ENCODE data around the gene ATP8A1. TPM values are rescaled to one million over a fixed set of nuclear protein-coding genes. Genes with fewer than 3 reads are reported as not detected.

The ATP8A1 gene
- total RNA-seq, 4 donors from 2014 or later: 21.3 to 34.7 (median 25.9) TPM

- H3K4me3 ChIP-seq: no peak overlapping the region
- H3K27me3 ChIP-seq: no peaks in the 10 kb centered on the region
- intact Hi-C loops (cut with DNase I; ENCODE audit: low total_unique reads): no loop called here
- H3K9me3 ChIP-seq: no peaks in the 10 kb centered on the region
- no peaks in the 10 kb centered on the region for H3K4me1 ChIP-seq
- H3K27ac ChIP-seq: no peak overlapping the region
- DNase-seq: no peak
- no peak for TF ChIP-seq CTCF (IDR thresholded peaks at IDR 0.05)
- no peaks in the 10 kb centered on the region for H3K36me3 ChIP-seq
Observed at GRCh38 chr4:42594888-42595287, 62.0 kb downstream of the ATP8A1 start.

GRCh38 chr4:42588909-42589308 lies 68.0 kb downstream of the ATP8A1 start:
- intact Hi-C loops (cut with DNase I; ENCODE audit: low total_unique reads): no loop called here
- no peaks in the 10 kb centered on the region for H3K36me3 ChIP-seq
- H3K9me3 ChIP-seq: no peaks in the 10 kb centered on the region
- H3K27me3 ChIP-seq: no peaks in the 10 kb centered on the region
- DNase-seq: no peak
- no peak overlapping the region for H3K27ac ChIP-seq
- H3K4me3 ChIP-seq: no peak overlapping the region
- no peaks in the 10 kb centered on the region for H3K4me1 ChIP-seq
- TF ChIP-seq POLR2A (IDR thresholded peaks at IDR 0.05): no peak
- no peak for TF ChIP-seq CTCF (IDR thresholded peaks at IDR 0.05)

- Histone ChIP-seq H3K4me1 (no peaks in the 10 kb centered on the region), H3K36me3 (no peaks in the 10 kb centered on the region), H3K27ac (no peak overlapping the region), H3K4me3 (no peak overlapping the region), H3K27me3 (no peaks in the 10 kb centered on the region), H3K9me3 (no peaks in the 10 kb centered on the region)
- no peak for TF ChIP-seq POLR2A (IDR thresholded peaks at IDR 0.05)
- no peak for TF ChIP-seq CTCF (IDR thresholded peaks at IDR 0.05)
- DNase-seq: no peak
- intact Hi-C loops (cut with DNase I; ENCODE audit: low total_unique reads): no loop called here
Observed at GRCh38 chr4:42586775-42587174, 70.1 kb downstream of the ATP8A1 start.

- intact Hi-C loops (cut with DNase I; ENCODE audit: low total_unique reads): no loop called here
- Histone ChIP-seq H3K4me1 (no peaks in the 10 kb centered on the region), H3K27ac (no peak overlapping the region), H3K36me3 (no peaks in the 10 kb centered on the region), H3K9me3 (no peaks in the 10 kb centered on the region), H3K4me3 (no peak overlapping the region), H3K27me3 (no peaks in the 10 kb centered on the region)
- no peak for DNase-seq
- TF ChIP-seq POLR2A (IDR thresholded peaks at IDR 0.05): no peak
- no peak for TF ChIP-seq CTCF (IDR thresholded peaks at IDR 0.05)
Observed at GRCh38 chr4:42579903-42580302, 77.0 kb downstream of the ATP8A1 start.

GRCh38 chr4:42578187-42578586 lies 78.7 kb downstream of the ATP8A1 start:
- H3K27ac ChIP-seq: no peak overlapping the region
- no peak for DNase-seq
- no peak overlapping the region for H3K4me3 ChIP-seq
- no peaks in the 10 kb centered on the region for H3K4me1 ChIP-seq
- H3K9me3 ChIP-seq: no peaks in the 10 kb centered on the region
- no peaks in the 10 kb centered on the region for H3K36me3 ChIP-seq
- intact Hi-C loops (cut with DNase I; ENCODE audit: low total_unique reads): no loop called here
- no peak for TF ChIP-seq POLR2A (IDR thresholded peaks at IDR 0.05)
- no peak for TF ChIP-seq CTCF (IDR thresholded peaks at IDR 0.05)
- H3K27me3 ChIP-seq: no peaks in the 10 kb centered on the region
